PC-3 (cell line): ENCODE measurements around the gene MSH6. TPM values are rescaled to one million over a fixed set of nuclear protein-coding genes. Genes with fewer than 3 reads are reported as not detected.

ENCODE experiments used
- ATAC-seq: fragments of 200-7000 bp; cut with Tn5 transposase; 2 replicates; pipeline ENCODE4 v1.9.1; 2020; ENCODE audit warnings: mild to moderate bottlenecking, moderate library complexity
- BruUV-seq: library from RNA; stranded (reverse); fragments of 400-500 nt; replicated peaks from 2 replicates; lab custom pipeline; 2021; lab: Mats Ljungman, UMichigan
- CTCF ChIA-PET: fragments of 300-600 bp; sonication (Branson Sonifier 250); formaldehyde crosslinking; loops from one replicate; lab custom pipeline; 2022; ENCODE audit warnings: antibody characterized with exemption; lab: Charles Lee
- POLR2A ChIA-PET: fragments of 300-600 bp; sonication (Branson Sonifier 250); formaldehyde crosslinking; loops from one replicate; lab custom pipeline; 2022; ENCODE audit warnings: antibody characterized with exemption; ENCODE audit not compliant: unreplicated experiment; lab: Charles Lee
- DNase-seq: peaks from one replicate; pipeline ENCODE4 v3.0.0-alpha.2; 2015
- H2AFZ ChIP-seq: fragments of 300-600 bp; sonication (generic); 2 replicates; pipeline ENCODE4 v1.6.0; 2016; ENCODE audit warnings: antibody characterized with exemption, low read length
- H3F3A ChIP-seq: fragments of 300-600 bp; sonication (generic); one replicate; pipeline ENCODE4 v1.6.0; 2017; ENCODE audit warnings: antibody characterized with exemption, low read length, control low read depth, mild to moderate bottlenecking; ENCODE audit not compliant: unreplicated experiment
- H3K27ac ChIP-seq: fragments of 300-600 bp; sonication (generic); 2 replicates; pipeline ENCODE4 v1.5.1; 2016; ENCODE audit warnings: mild to moderate bottlenecking, low read length
- H3K27me3 ChIP-seq: fragments of 300-600 bp; sonication (generic); 2 replicates; pipeline ENCODE4 v1.6.1; 2016; ENCODE audit warnings: low read length, mixed read lengths
- H3K36me3 ChIP-seq: fragments of 300-600 bp; sonication (generic); 2 replicates; pipeline ENCODE4 v1.6.1; 2016; ENCODE audit warnings: low read depth, mixed run types, low read length, mixed read lengths
- H3K4me1 ChIP-seq: fragments of 300-600 bp; sonication (generic); 2 replicates; pipeline ENCODE4 v1.5.1; 2016; ENCODE audit warnings: low read length; ENCODE audit not compliant: insufficient read depth
- H3K4me2 ChIP-seq: fragments of 300-600 bp; sonication (generic); 2 replicates; pipeline ENCODE4 v1.6.0; 2016; ENCODE audit warnings: low read length
- H3K4me3 ChIP-seq: fragments of 300-600 bp; sonication (generic); 2 replicates; pipeline ENCODE4 v1.5.1; 2016; ENCODE audit warnings: mild to moderate bottlenecking, low read length, mixed read lengths
- H3K79me2 ChIP-seq: fragments of 300-600 bp; sonication (generic); 2 replicates; pipeline ENCODE4 v1.6.1; 2017; ENCODE audit warnings: low read length, mixed read lengths
- H3K9ac ChIP-seq: fragments of 300-600 bp; sonication (generic); 2 replicates; pipeline ENCODE4 v1.6.0; 2016; ENCODE audit warnings: mild to moderate bottlenecking, low read length
- H3K9me2 ChIP-seq: fragments of 300-600 bp; sonication (generic); replicated peaks from 2 replicates; pipeline ENCODE4 v1.6.1; 2016; ENCODE audit warnings: mixed run types, low read length, mixed read lengths
- H3K9me3 ChIP-seq: fragments of 300-600 bp; sonication (generic); 2 replicates; pipeline ENCODE4 v1.6.1; 2016; ENCODE audit warnings: low read length, mixed read lengths
- H4K20me1 ChIP-seq: fragments of 300-600 bp; sonication (generic); 2 replicates; pipeline ENCODE4 v1.6.1; 2016; ENCODE audit warnings: low read length, mixed read lengths
- CTCF ChIP-seq: fragments of 300-600 bp; sonication (generic); conservative IDR thresholded peaks from 2 replicates; pipeline ENCODE4 v1.5.1; 2017; ENCODE audit warnings: antibody characterized with exemption, low read depth, mild to moderate bottlenecking, low read length
- EZH2 ChIP-seq: fragments of 300-600 bp; sonication (generic); IDR thresholded peaks from one replicate; pipeline ENCODE4 v1.6.1; 2017; ENCODE audit warnings: antibody characterized with exemption, mild to moderate bottlenecking, low read length; ENCODE audit not compliant: unreplicated experiment
- EZH2phosphoT487 ChIP-seq: fragments of 300-600 bp; sonication (generic); IDR thresholded peaks from 2 replicates; pipeline ENCODE4 v1.6.1; 2018; ENCODE audit warnings: mild to moderate bottlenecking, antibody characterized with exemption, low read length, borderline replicate concordance
- intact Hi-C: fragments of 100-400 bp; cut with micrococcal nuclease; formaldehyde crosslinking; loops from 2 replicates; pipeline ENCODE4 v1.9.0; 2023
- total RNA-seq: library from RNA; depleted of rRNA; stranded (reverse); fragments of >200 nt; gene quantifications from 2 replicates; pipeline ENCODE4 v1.2.3, GENCODE V29; 2014

The MSH6 gene
- total RNA-seq, 1 experiment from 2014 or later: 84.9 TPM

- peaks cover 28% of the 10 kb centered on the region for H3K4me1 ChIP-seq
- POLR2A ChIA-PET: interaction anchor here (0.6 to 0.7 kb wide), 2 partner anchors 12 to 361 kb away, joined by 3 to 7 read pairs; no protein-coding TSS in a partner anchor
- TF ChIP-seq CTCF (no peak), EZH2 (no peak), EZH2phosphoT487 (no peak)
- H3K36me3 ChIP-seq: peaks cover 5% of the 10 kb centered on the region; the same call in 1 of the 2 replicates
- H2AFZ ChIP-seq: peak overlapping the region; percentile 78
- no peaks in the 10 kb centered on the region for H3F3A ChIP-seq
- CTCF ChIA-PET: interaction anchor here (1.0 kb wide), 1 partner anchor 346 kb away, joined by 3 read pairs; no protein-coding TSS in a partner anchor
- BruUV-seq: no TSS peak
- intact Hi-C loops: loop anchor here (2.0 kb wide), 1 partner anchor 323 kb away; no protein-coding TSS in a partner anchor
- peak overlapping the region; percentile 61 for H3K27ac ChIP-seq
- no peaks in the 10 kb centered on the region for H3K9me3 ChIP-seq
- DNase-seq: peak; percentile 30
- peak overlapping the region; percentile 79 for H3K4me3 ChIP-seq
- H3K4me2 ChIP-seq: peak overlapping the region; percentile 90
- peak; percentile 29 for ATAC-seq
- peak overlapping the region; percentile 93 for H3K9ac ChIP-seq
- no peaks in the 10 kb centered on the region for H3K27me3 ChIP-seq
- no peaks in the 10 kb centered on the region for H3K9me2 ChIP-seq
- peaks cover 55% of the 10 kb centered on the region for H3K79me2 ChIP-seq
- H4K20me1 ChIP-seq: peaks cover 39% of the 10 kb centered on the region
Observed at GRCh38 chr2:47783486-47784351, 774 bp downstream of the MSH6 start.

- no peak overlapping the region for H2AFZ ChIP-seq
- H3K4me1 ChIP-seq: peaks cover 28% of the 10 kb centered on the region
- no peak for TF ChIP-seq CTCF
- TF ChIP-seq EZH2: no peak
- TF ChIP-seq EZH2phosphoT487: no peak
- peak overlapping the region; percentile 93 for H3K9ac ChIP-seq
- H3K27ac ChIP-seq: no peak overlapping the region
- BruUV-seq: no TSS peak
- intact Hi-C loops: no loop called here
- peak overlapping the region; percentile 90 for H3K4me2 ChIP-seq
- DNase-seq (no peak), ATAC-seq (no peak)
- H3K79me2 ChIP-seq: peaks cover 61% of the 10 kb centered on the region
- H3K4me3 ChIP-seq: peak overlapping the region; percentile 79
- H3F3A ChIP-seq: no peaks in the 10 kb centered on the region
- no peaks in the 10 kb centered on the region for H3K27me3 ChIP-seq
- ChIA-PET POLR2A (no interaction called here), CTCF (no interaction called here)
- peaks cover 9% of the 10 kb centered on the region for H3K36me3 ChIP-seq
- H3K9me2 ChIP-seq: no peaks in the 10 kb centered on the region
- H4K20me1 ChIP-seq: peaks cover 44% of the 10 kb centered on the region
- no peaks in the 10 kb centered on the region for H3K9me3 ChIP-seq
Observed at GRCh38 chr2:47784352-47784851, 1.5 kb downstream of the MSH6 start.
